Nephron progenitor cell (in vitro differentiated cells): ENCODE measurements around the gene NBEA.

ENCODE experiments used
- DNase-seq: peaks from one replicate; pipeline ENCODE4 v3.0.0; 2021
- H3K27ac Mint-ChIP-seq: 2 replicates; pipeline ENCODE4 v1.8.0; 2021; ENCODE audit warnings: mild to moderate bottlenecking, moderate library complexity, mixed read lengths
- H3K27me3 Mint-ChIP-seq: 2 replicates; pipeline ENCODE4 v1.8.0; 2021; ENCODE audit warnings: mild to moderate bottlenecking, low read depth, mixed read lengths; ENCODE audit not compliant: poor library complexity
- H3K36me3 Mint-ChIP-seq: 2 replicates; pipeline ENCODE4 v1.8.0; 2021; ENCODE audit warnings: low read depth, mixed read lengths
- H3K4me1 Mint-ChIP-seq: 2 replicates; pipeline ENCODE4 v1.8.0; 2021; ENCODE audit warnings: mixed read lengths
- H3K4me3 Mint-ChIP-seq: 2 replicates; pipeline ENCODE4 v1.8.0; 2021; ENCODE audit warnings: mild to moderate bottlenecking, moderate library complexity, mixed read lengths
- H3K9me3 Mint-ChIP-seq: 2 replicates; pipeline ENCODE4 v1.8.0; 2021; ENCODE audit warnings: mild to moderate bottlenecking, moderate library complexity, mixed read lengths
- CTCF ChIP-seq: fragments of 200-600 bp; sonication (generic); IDR thresholded peaks from 2 replicates; pipeline ENCODE4 v1.5.0; 2021; ENCODE audit warnings: antibody characterized with exemption

Gene NBEA

GRCh38 chr13:34933349-34933748 lies 8.7 kb upstream of the NBEA start:
- no peak for DNase-seq
- TF ChIP-seq CTCF, result no peak
- peaks cover 11% of the 10 kb centered on the region for H3K27me3 Mint-ChIP-seq
- no peaks in the 10 kb centered on the region for H3K9me3 Mint-ChIP-seq
- H3K27ac Mint-ChIP-seq, result no peak overlapping the region
- H3K4me1 Mint-ChIP-seq, result no peaks in the 10 kb centered on the region
- H3K4me3 Mint-ChIP-seq, result no peak overlapping the region
- H3K36me3 Mint-ChIP-seq, result no peaks in the 10 kb centered on the region

GRCh38 chr13:34933786-34934185 lies 8.3 kb upstream of the NBEA start:
- H3K27me3 Mint-ChIP-seq, result peaks cover 9% of the 10 kb centered on the region

GRCh38 chr13:34935841-34936240 lies 6.2 kb upstream of the NBEA start:
- Mint-ChIP-seq H3K36me3 (no peaks in the 10 kb centered on the region), H3K27ac (no peak overlapping the region), H3K27me3 (peaks cover 16% of the 10 kb centered on the region)

More at GRCh38 chr13:34933786-34934185, 8.3 kb upstream of the NBEA start:
- Mint-ChIP-seq H3K9me3 (no peaks in the 10 kb centered on the region), H3K4me1 (no peaks in the 10 kb centered on the region), H3K36me3 (no peaks in the 10 kb centered on the region), H3K4me3 (no peak overlapping the region), H3K27ac (no peak overlapping the region)
- no peak for TF ChIP-seq CTCF
- no peak for DNase-seq

GRCh38 chr13:34939771-34940170 lies 2.3 kb upstream of the NBEA start:
- peaks cover 21% of the 10 kb centered on the region for H3K4me1 Mint-ChIP-seq
- no peak for TF ChIP-seq CTCF
- H3K36me3 Mint-ChIP-seq, result no peaks in the 10 kb centered on the region
- no peaks in the 10 kb centered on the region for H3K9me3 Mint-ChIP-seq
- no peak overlapping the region for H3K4me3 Mint-ChIP-seq
- peaks cover 41% of the 10 kb centered on the region for H3K27me3 Mint-ChIP-seq
- H3K27ac Mint-ChIP-seq, result no peak overlapping the region
- no peak for DNase-seq

More at GRCh38 chr13:34935841-34936240, 6.2 kb upstream of the NBEA start:
- Mint-ChIP-seq H3K4me1 (no peaks in the 10 kb centered on the region), H3K4me3 (no peak overlapping the region), H3K9me3 (no peaks in the 10 kb centered on the region)
- no peak for TF ChIP-seq CTCF
- no peak for DNase-seq

GRCh38 chr13:34941436-34941834 lies 635 bp upstream of the NBEA start:
- DNase-seq, result no peak
- Mint-ChIP-seq H3K4me1 (peaks cover 29% of the 10 kb centered on the region), H3K27me3 (peaks cover 48% of the 10 kb centered on the region), H3K36me3 (no peaks in the 10 kb centered on the region), H3K27ac (no peak overlapping the region), H3K4me3 (peak overlapping the region; percentile 91), H3K9me3 (no peaks in the 10 kb centered on the region)
- no peak for TF ChIP-seq CTCF

- Mint-ChIP-seq H3K4me3 (peak overlapping the region; percentile 88), H3K9me3 (no peaks in the 10 kb centered on the region), H3K27ac (no peak overlapping the region), H3K36me3 (no peaks in the 10 kb centered on the region), H3K4me1 (peaks cover 29% of the 10 kb centered on the region), H3K27me3 (peaks cover 42% of the 10 kb centered on the region)
- peak; percentile 61 for DNase-seq
- TF ChIP-seq CTCF, result no peak
These were observed 814 bp downstream of the NBEA start for GRCh38 chr13:34942732-34943435.
